Vein endothelial cell (primary cell): ENCODE results near the gene GRHL3. TPM values are rescaled to one million over a fixed set of nuclear protein-coding genes. Genes with fewer than 3 reads are reported as not detected.

ENCODE experiments used
- total RNA-seq: library from RNA; depleted of rRNA; stranded (reverse); fragments of >200 nt; gene quantifications from 2 replicates; pipeline ENCODE4 v1.2.3, GENCODE V29; 2012

GRHL3 gene
- not detected in 2 replicates for total RNA-seq

DNA sequence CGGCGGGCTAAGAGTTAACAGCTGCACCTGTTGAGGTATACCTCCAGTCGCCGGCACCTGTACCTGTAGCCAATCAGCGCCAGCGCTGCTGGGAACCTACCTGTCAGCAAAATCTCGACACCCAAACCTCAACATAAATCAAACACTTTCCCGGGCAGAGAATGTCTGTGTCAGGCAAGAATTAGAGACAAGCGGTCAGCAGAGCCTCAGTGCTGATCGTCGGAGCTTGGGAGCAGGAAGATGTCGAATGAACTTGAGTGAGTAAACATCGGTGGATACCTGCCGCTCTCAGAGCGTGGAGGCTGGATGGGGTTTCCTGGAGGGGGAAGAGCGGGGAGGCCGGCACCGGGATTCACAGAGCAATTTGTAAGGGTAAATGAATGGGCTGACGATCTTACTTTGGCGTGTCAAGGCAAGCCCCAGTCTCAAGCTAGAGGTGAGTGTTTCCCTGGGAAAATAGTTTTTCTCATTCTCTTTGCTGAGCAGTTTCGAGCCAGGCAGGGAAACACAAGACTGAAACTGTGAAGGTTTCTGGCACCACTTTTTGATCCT lies at the start of gene GRHL3:
Gene GRHL3, plus strand, starts transcription at position 46 of the 552 bp plus-strand sequence. Its CDS starts 195 bp downstream, at position 241.

Other genes starting within 250 kb of the GRHL3 start
- gene MYOM3, start 207.2 kb upstream of the GRHL3 start, total RNA-seq: under 0.01 TPM in 1 of 2 replicates, not detected in the other
- gene IL22RA1, start 176.2 kb upstream of the GRHL3 start, total RNA-seq: not detected in 2 replicates
- gene IFNLR1, start 132.1 kb upstream of the GRHL3 start, total RNA-seq: not detected in 2 replicates
- 3.5 and 4.6 TPM in 2 replicates for gene STPG1, start 94.4 kb downstream of the GRHL3 start, total RNA-seq
- gene NIPAL3, start 96.4 kb downstream of the GRHL3 start, total RNA-seq: 14.2 and 22.9 TPM in 2 replicates
- gene RCAN3, start 183.5 kb downstream of the GRHL3 start, total RNA-seq: 4.3 and 5.2 TPM in 2 replicates
- not detected in 2 replicates for gene NCMAP, start 236.7 kb downstream of the GRHL3 start, total RNA-seq